ENCODE measurements around the gene NOS1AP. TPM values are rescaled to one million over a fixed set of nuclear protein-coding genes. Genes with fewer than 3 reads are reported as not detected.

Gene NOS1AP
- total and polyA plus RNA-seq, 8 donors = 2.2 to 6.2 (median 3.3) TPM

DNA sequence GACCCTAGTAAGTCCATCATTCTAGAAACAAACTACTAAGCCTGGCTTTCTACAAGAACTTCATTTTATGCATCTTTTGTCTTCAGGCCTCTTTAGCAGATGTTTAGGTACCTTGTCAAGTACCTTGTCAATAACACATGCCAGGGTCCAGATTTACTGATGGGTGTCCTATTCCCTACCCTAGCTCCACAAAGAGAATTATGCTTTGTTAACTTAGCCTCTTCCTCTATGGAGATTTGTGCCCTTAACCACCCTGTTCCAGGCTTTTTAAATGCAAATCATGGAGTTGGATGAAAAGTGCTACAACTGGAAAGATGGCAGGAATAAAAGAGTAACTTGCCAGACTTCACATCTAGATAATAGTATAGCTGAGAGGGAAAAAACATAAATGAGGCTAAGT lies 264.5 kb downstream of the NOS1AP start:
- intact Hi-C loops (cut with DNase I) = no loop called here
- ATAC-seq = no peak
- TF ChIP-seq CTCF (IDR thresholded peaks at IDR 0.05) = no peak

GRCh38 chr1:162335126-162335525 lies 265.6 kb downstream of the NOS1AP start:
- Histone ChIP-seq H3K4me3 (no peak overlapping the region), H3K36me3 (no peaks in the 10 kb centered on the region), H3K27ac (no peak overlapping the region), H3K9me3 (no peaks in the 10 kb centered on the region), H3K4me1 (peaks cover 0 to 4% of the 10 kb centered on the region in 2 donors), H3K27me3 (no peaks in the 10 kb centered on the region)
- DNase-seq (peak in 2 of 4 donors; percentile 7 to 28), ATAC-seq (no peak)
- no peak for TF ChIP-seq CTCF (IDR thresholded peaks at IDR 0.05)
- intact Hi-C loops (cut with DNase I) = no loop called here

More for the DNA sequence above, 264.5 kb downstream of the NOS1AP start:
- H3K4me1 ChIP-seq = peaks cover 0 to 7% of the 10 kb centered on the region in 2 donors
- H3K4me3 ChIP-seq = no peak overlapping the region
- H3K27me3 ChIP-seq = no peaks in the 10 kb centered on the region
- H3K36me3 ChIP-seq = no peaks in the 10 kb centered on the region
- no peaks in the 10 kb centered on the region for H3K9me3 ChIP-seq
- no peak overlapping the region for H3K27ac ChIP-seq
- DNase-seq = no peak

DNA sequence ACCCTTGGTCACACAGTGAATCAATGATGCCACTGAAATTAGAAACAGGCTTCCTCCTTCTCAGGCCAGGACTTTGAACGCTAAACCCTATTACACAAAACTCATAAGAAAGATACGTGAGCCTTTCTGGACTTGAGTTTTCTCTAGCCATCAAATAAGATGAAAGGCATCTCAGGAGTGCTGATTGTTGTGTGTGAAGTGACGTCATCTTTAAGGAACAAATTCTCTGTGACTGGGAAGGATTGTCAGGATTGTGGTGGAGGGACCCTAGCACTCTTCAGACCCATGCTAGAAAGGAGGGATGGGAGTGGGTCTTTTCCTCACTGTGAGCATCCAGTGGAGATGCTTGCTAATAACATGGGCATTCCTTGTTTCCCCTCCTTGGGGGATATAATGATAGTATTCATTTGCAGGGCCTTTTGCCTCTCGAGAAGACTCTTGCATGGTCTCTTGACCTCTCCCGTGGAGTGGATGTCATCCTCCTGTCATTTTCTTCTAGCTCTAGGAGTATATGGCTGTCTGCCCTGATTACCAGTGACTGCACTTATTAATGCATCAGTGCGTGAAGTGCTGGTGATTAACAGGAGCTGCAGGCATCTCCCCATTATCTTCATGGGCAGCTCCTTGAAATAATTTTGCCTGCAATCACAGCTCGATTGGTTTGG lies 267.3 kb downstream of the NOS1AP start:
- H3K27ac ChIP-seq = no peak overlapping the region

GRCh38 chr1:162342452-162342983 lies 273.0 kb downstream of the NOS1AP start:
- Histone ChIP-seq H3K36me3 (no peaks in the 10 kb centered on the region), H3K27me3 (no peaks in the 10 kb centered on the region), H3K9me3 (no peaks in the 10 kb centered on the region), H3K4me1 (no peaks in the 10 kb centered on the region), H3K27ac (no peak overlapping the region), H3K4me3 (no peak overlapping the region)
- DNase-seq (no peak), ATAC-seq (no peak)
- TF ChIP-seq CTCF (IDR thresholded peaks at IDR 0.05) = no peak
- intact Hi-C loops (cut with DNase I) = no loop called here

More for the DNA sequence above, 267.3 kb downstream of the NOS1AP start:
- H3K4me3 ChIP-seq = no peak overlapping the region
- H3K27me3 ChIP-seq = no peaks in the 10 kb centered on the region
- no peaks in the 10 kb centered on the region for H3K36me3 ChIP-seq
- ATAC-seq (no peak), DNase-seq (no peak)
- intact Hi-C loops (cut with DNase I) = no loop called here
- peaks cover 0 to 4% of the 10 kb centered on the region in 2 donors for H3K4me1 ChIP-seq
- H3K9me3 ChIP-seq = no peaks in the 10 kb centered on the region
- TF ChIP-seq CTCF (IDR thresholded peaks at IDR 0.05) = no peak

DNA sequence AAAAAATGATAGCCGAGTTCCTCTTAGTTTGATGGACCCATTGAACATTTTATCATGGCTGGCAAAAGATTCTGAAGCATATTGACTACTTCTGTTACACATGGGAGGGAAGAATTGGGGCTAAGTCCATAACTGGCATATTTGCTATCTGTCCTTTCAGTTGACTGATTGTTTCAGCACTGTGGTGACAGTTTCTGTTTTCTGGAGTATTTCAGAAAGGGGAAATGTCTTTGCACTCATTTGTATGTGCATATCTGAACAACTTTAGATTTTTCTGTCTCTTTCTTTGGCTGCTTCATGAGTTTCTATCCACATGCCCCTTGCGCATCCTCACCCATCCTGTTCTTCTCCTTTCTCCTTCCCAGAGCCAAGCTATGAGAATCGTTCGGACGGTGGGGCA lies 274.0 kb downstream of the NOS1AP start:
- no peak for TF ChIP-seq CTCF (IDR thresholded peaks at IDR 0.05)
- H3K9me3 ChIP-seq = no peaks in the 10 kb centered on the region

More for the DNA sequence above, 274.0 kb downstream of the NOS1AP start:
- Histone ChIP-seq H3K36me3 (no peaks in the 10 kb centered on the region), H3K4me1 (no peaks in the 10 kb centered on the region), H3K27ac (no peak overlapping the region), H3K4me3 (no peak overlapping the region), H3K27me3 (no peaks in the 10 kb centered on the region)
- no peak for DNase-seq
- ATAC-seq = no peak
- intact Hi-C loops (cut with DNase I) = no loop called here
